Adipose tissue (tissue), 3 donors: ENCODE measurements around the gene HNRNPCL1. TPM values are rescaled to one million over a fixed set of nuclear protein-coding genes. Genes with fewer than 3 reads are reported as not detected.
"Not testable (repeated sequence)": the region's sequence is repeated elsewhere in the genome, so short reads cannot be mapped to it uniquely, and the experiment has no call there.

Source experiments
- H3K27ac ChIP-seq: one replicate; pipeline ENCODE4 v1.5.1; 2013; ENCODE audit warnings: low read depth, low read length
- WGBS, 3 donors: extraction: QIAGEN DNeasy Blood & Tissue Kit; methylation state at CpG; one replicate each; pipeline ENCODE4 v1.1.7; 2013; 5-methylcytosine and 5-hydroxymethylcytosine counted together
- polyA plus RNA-seq, 3 donors: library from polyadenylated mRNA; stranded (reverse); fragments of 200-250 nt; gene quantifications; one replicate each; pipeline ENCODE4 v1.2.3, GENCODE V29; 2013
- donor health status: healthy with polysubstance abuse.
- donor health status: Bipolar disorder and iron deficiency.
- donor health status: healthy.

HNRNPCL1 gene
- not detected for polyA plus RNA-seq

DNA sequence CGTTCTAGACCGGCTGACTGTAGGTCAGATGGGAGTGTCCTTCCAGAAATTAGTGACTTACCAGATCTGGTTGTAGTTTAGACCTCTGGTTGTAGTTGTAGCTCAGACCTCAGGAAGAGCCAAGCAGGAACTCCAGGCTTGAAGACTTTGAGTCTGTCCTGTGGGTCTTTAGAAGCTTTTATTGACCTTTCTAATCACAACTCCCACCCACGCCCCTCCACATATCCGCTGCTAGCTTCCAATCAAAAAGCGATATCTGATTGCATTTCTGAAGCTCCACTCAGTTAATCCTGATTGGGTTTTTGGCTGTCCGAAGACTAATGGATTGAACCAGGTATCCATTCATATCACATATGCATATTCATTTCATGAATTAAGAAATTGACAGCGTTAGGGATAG is at the start of gene HNRNPCL1:
HNRNPCL1 (minus strand) TSS at position 101 of the 400 bp plus-strand sequence. CDS start 431 bp downstream, outside the sequence.
- 78 to 90% (median 88%) methylated on average over 7 of the region's 7 CpGs for WGBS, 3 donors
- not testable (repeated sequence) for H3K27ac ChIP-seq

DNA sequence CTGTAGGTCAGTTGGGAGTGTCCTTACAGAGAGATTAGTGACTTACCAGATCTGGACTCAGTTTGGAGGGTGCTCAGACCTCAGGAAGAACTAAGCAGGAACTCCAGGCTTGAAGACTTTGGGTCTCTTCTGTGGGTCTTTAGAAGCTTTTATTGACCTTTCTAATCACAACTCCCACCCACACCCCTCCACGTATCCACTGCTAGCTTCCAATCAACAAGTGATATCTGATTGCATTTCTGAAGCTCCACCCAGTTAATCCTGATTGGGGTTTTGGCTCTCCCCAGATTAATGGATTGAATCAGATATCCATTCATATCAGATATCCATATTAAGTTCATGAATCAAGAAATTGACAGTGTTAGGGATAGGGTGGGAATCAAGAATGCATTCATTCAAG is 49.6 kb upstream of the HNRNPCL1 start, which contains the start of gene PRAMEF10:
PRAMEF10 (minus strand) TSS at position 101 of the 400 bp plus-strand sequence. CDS start 2,423 bp downstream, outside the sequence.
- not testable (repeated sequence) for H3K27ac ChIP-seq
- WGBS, 3 donors = 100% methylated on average over 1 of the region's 1 CpG; no CpG with 5 or more reads in 2 of the 3 donors

DNA sequence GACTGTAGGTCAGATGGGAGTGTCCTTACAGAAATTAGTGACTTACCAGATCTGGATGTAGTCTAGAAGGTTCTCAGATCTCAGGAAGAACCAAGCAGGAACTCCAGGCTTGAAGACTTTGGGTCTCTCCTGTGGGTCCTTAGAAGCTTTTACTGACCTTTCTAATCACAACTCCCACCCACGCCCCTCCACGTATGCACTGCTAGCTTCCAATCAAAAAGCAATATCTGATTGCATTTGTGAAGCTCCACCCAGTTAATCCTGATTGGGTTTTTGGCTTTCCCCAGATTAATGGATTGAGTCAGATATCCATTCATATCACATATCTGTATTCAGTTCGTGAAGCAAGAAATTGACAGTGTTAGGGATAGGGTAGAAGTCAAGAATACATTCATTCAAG is 37.6 kb upstream of the HNRNPCL1 start, which contains the start of gene PRAMEF4:
PRAMEF4 (minus strand) TSS at position 101 of the 400 bp plus-strand sequence. CDS start 2,807 bp downstream, outside the sequence.
- not testable (repeated sequence) for H3K27ac ChIP-seq
- WGBS, 3 donors = 54 to 82% (median 75%) methylated on average over 3 of the region's 3 CpGs

- not testable (repeated sequence) for H3K27ac ChIP-seq
- WGBS, 3 donors = 84 to 89% (median 87%) methylated on average over 2 to 3 of the region's 4 CpGs
Measured at GRCh38 chr1:12878453-12878852, 29.9 kb upstream of the HNRNPCL1 start.

DNA sequence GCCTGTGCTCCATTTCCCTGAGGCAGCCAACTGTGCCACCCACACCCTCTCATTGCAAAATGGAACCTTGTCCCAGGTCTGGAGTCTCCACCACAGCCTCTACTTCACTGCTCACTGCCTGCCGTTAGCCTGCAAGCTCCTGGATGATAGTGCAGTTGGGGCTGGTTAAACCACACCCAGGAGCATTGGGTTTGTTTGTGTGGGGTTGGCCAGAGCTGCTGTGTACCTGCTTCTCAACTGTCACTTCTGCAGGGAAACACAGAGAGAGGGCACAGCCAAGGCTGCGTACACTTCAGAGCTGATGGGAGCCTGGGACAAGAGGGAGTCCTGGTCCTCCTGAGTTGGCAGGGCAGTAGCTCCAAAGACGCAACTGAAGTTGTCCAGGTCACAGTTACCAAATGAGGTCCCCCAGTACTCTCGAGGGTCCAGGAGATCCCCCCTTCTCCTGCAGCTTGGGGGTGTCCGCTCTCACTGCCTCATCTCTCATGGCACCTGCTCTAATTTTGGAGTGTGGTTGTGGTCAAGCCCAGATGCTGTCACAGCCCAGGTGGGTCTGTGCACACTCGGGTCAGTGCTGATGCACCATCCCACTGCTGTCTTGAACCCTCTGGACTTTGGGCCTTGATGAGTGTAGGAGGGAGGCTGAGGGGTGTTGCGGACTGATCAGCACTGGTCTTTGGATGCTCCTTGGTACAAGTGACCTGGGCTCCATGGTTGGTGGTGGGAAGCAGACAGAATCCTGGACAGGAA is 14.8 kb upstream of the HNRNPCL1 start:
- not testable (repeated sequence) for H3K27ac ChIP-seq
- WGBS, 3 donors = 78 to 86% (median 85%) methylated on average over 4 of the region's 7 CpGs

- WGBS, 3 donors = 65 to 78% (median 78%) methylated on average over 1 to 2 of the region's 2 CpGs
- H3K27ac ChIP-seq = not testable (repeated sequence)
Measured at GRCh38 chr1:12856786-12857185, 8.3 kb upstream of the HNRNPCL1 start, which contains the start of gene PRAMEF2. TSS of gene PRAMEF2 (plus strand) at chr1:12857086. CDS start at chr1:12859010, 1,924 bp downstream.

GRCh38 chr1:12851779-12852178 is 3.3 kb upstream of the HNRNPCL1 start:
- H3K27ac ChIP-seq = no peak overlapping the region
- 48 to 68% (median 66%) methylated on average over 4 of the region's 4 CpGs for WGBS, 3 donors

DNA sequence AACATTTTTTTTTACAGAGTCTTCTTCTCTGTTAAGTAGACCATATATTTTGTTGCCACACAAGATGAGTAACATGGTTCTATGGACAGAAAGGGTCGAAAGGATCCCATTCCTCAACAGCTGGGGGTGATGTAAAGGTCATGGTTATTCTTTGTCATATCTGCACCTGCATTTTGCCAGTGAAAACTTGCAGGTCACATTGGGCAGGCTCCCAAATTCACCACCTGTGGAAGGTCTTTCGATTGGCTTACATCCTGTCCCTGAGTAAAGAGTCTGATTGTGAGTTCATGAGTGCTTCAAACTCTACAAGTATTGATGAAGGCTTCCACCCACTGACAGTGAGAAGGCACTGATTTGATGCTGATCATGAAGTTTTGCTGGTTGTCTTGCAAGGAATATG is 15.3 kb downstream of the HNRNPCL1 start:
- H3K27ac ChIP-seq = not testable (repeated sequence)
- 51 to 55% (median 55%) methylated on average over 2 of the region's 2 CpGs for WGBS, 3 donors

GRCh38 chr1:12831310-12831709 is 17.2 kb downstream of the HNRNPCL1 start, which contains the start of gene PRAMEF11:
TSS of gene PRAMEF11 (minus strand) at chr1:12831410. CDS start at chr1:12828789, 2,621 bp downstream.
- not testable (repeated sequence) for H3K27ac ChIP-seq
- 39 to 65% (median 63%) methylated on average over 3 of the region's 3 CpGs for WGBS, 3 donors

- 68 to 76% (median 72%) methylated on average over 6 of the region's 6 CpGs for whole genome bisulfite sequencing, 3 donors
- H3K27ac ChIP-seq = not testable (repeated sequence)
Measured at GRCh38 chr1:12819061-12819460, 29.5 kb downstream of the HNRNPCL1 start.

DNA sequence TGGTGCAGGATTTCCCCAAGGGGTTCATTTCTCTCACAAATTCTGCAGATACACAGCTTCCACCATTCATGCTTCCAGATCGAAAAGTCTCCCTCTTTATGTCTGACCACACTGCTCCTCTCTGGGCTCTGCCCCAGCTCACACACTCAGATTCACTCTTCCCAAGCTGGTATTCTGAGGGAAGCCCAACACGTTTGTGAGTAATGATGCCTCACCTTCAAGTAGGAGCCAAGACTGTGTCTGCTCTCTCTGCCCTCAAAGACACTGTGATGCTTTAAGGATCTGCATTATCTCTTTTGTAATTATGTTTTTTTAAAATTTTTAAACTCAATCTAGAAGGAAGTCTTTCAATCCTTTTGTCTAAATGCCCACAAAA is 37.1 kb downstream of the HNRNPCL1 start:
- WGBS, 3 donors = 41 to 56% (median 56%) methylated on average over 2 of the region's 2 CpGs
- H3K27ac ChIP-seq = no peak overlapping the region

- WGBS, 3 donors = 62 to 71% (median 67%) methylated on average over 5 of the region's 5 CpGs
- H3K27ac ChIP-seq = no peak overlapping the region
Measured at GRCh38 chr1:12810691-12811408, 37.7 kb downstream of the HNRNPCL1 start.

DNA sequence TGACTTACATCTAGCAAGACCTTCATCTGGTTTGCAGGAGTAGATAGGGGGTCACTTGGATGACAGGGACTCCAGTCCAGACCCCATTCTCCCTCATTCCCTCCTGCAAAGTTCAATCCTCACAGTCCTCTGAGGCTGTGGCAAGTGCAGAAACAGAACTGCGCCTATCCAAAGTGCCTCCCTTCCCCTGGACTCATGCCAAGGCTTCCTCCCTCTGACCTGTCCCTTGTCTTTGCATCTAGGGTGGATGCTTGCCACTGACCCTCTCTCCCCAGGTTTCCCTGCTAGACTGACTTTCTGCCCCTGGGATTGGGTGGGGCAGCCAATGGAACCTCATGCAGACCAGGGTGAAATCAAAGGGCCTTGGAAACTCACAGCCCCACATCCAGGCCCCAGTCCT is 38.6 kb downstream of the HNRNPCL1 start:
- no peak overlapping the region for H3K27ac ChIP-seq
- 71 to 84% (median 79%) methylated on average over 1 of the region's 1 CpG for WGBS, 3 donors

DNA sequence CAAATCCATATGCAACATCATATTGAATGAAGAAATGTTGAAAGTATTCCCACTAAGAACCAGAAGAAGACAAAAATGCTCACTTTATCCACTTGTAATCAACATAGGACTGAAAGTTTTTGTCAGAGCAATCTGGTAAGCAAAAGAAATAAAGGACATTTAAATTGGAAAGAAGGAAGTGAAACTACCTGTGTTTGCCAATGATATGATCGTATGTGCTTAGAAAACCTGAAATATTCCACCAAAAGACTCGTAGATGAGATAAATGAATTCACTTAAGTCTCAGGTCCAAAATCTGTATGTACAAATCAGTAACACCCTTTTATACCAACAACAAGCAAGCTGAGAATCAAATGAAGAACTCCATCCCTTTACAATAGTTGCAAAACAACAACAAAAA is 48.8 kb downstream of the HNRNPCL1 start:
- WGBS, 3 donors = 49 to 75% (median 70%) methylated on average over 2 of the region's 2 CpGs

DNA sequence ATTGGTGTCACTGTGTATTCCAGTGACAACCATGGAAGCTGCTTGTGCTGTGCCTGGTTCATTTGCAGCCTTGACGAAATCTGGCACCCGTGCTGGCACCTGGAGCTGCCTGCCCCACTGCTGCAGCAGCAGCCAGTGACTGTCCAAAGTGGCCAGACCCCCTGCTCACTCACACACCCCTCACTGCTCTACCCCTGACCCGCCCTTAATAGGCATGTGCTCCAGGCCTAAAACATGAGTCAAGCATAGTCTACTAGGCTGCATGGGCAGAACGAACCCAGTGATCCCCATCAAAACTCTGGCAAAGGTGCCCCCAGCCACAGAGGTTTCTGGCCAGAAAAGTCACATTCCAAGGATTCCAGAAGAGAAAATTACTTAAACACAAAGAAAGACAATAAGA is 49.6 kb downstream of the HNRNPCL1 start:
- H3K27ac ChIP-seq = no peak overlapping the region
- WGBS, 3 donors = 57 to 68% (median 59%) methylated on average over 4 of the region's 4 CpGs

More for the DNA sequence above, 48.8 kb downstream of the HNRNPCL1 start:
- H3K27ac ChIP-seq = no peak overlapping the region
